GM23248 (cell line): Measurements from ENCODE around the gene NSUN3. TPM values are rescaled to one million over a fixed set of nuclear protein-coding genes. Genes with fewer than 3 reads are reported as not detected.
"Not testable (repeated sequence)": the region's sequence is repeated elsewhere in the genome, so short reads cannot be mapped to it uniquely, and the experiment has no call there.

Source experiments
- DNase-seq: peaks from one replicate; pipeline ENCODE4 v3.0.0-alpha.2; 2015
- H2AFZ ChIP-seq: fragments of 200-600 bp; sonication (generic); 2 replicates; pipeline ENCODE4 v1.6.1; 2016; ENCODE audit warnings: antibody characterized with exemption
- H3F3A ChIP-seq: fragments of 200-600 bp; sonication (generic); 2 replicates; pipeline ENCODE4 v1.6.1; 2016; ENCODE audit warnings: mild to moderate bottlenecking, antibody characterized with exemption, mixed run types; ENCODE audit not compliant: insufficient read depth
- H3K27ac ChIP-seq: fragments of 200-600 bp; sonication (generic); 2 replicates; pipeline ENCODE4 v1.5.1; 2016; ENCODE audit warnings: mild to moderate bottlenecking
- H3K27me3 ChIP-seq: fragments of 200-600 bp; sonication (generic); replicated peaks from 2 replicates; pipeline ENCODE4 v1.6.1; 2016; ENCODE audit warnings: mild to moderate bottlenecking; ENCODE audit not compliant: insufficient read depth
- H3K36me3 ChIP-seq: fragments of 200-600 bp; sonication (generic); 2 replicates; pipeline ENCODE4 v1.6.1; 2016; ENCODE audit warnings: low read depth, mild to moderate bottlenecking
- H3K4me1 ChIP-seq: fragments of 200-600 bp; sonication (generic); 2 replicates; pipeline ENCODE4 v1.6.1; 2016; ENCODE audit warnings: mild to moderate bottlenecking; ENCODE audit not compliant: insufficient read depth
- H3K4me2 ChIP-seq: fragments of 200-600 bp; sonication (generic); one replicate; pipeline ENCODE4 v1.6.1; 2016; ENCODE audit warnings: mild to moderate bottlenecking; ENCODE audit not compliant: unreplicated experiment
- H3K4me3 ChIP-seq: fragments of 200-600 bp; sonication (generic); 2 replicates; pipeline ENCODE4 v1.5.1; 2016; ENCODE audit warnings: mild to moderate bottlenecking
- H3K79me2 ChIP-seq: fragments of 200-600 bp; sonication (generic); 2 replicates; pipeline ENCODE4 v1.6.1; 2016; ENCODE audit warnings: mild to moderate bottlenecking; ENCODE audit not compliant: insufficient read depth
- H3K9ac ChIP-seq: fragments of 200-600 bp; sonication (generic); 2 replicates; pipeline ENCODE4 v1.6.1; 2016; ENCODE audit warnings: mild to moderate bottlenecking
- H3K9me2 ChIP-seq: fragments of 200-600 bp; sonication (generic); 2 replicates; pipeline ENCODE4 v1.6.1; 2016; ENCODE audit warnings: mixed run types, mild to moderate bottlenecking, moderate library complexity; ENCODE audit not compliant: insufficient read depth
- H3K9me3 ChIP-seq: fragments of 200-600 bp; sonication (generic); one replicate; pipeline ENCODE4 v1.6.1; 2017; ENCODE audit warnings: low read depth
- H4K20me1 ChIP-seq: fragments of 200-600 bp; sonication (generic); 2 replicates; pipeline ENCODE4 v1.6.0; 2016; ENCODE audit not compliant: insufficient read depth
- EZH2 ChIP-seq: fragments of 200-600 bp; sonication (generic); IDR thresholded peaks from 2 replicates; pipeline ENCODE4 v1.6.1; 2018; ENCODE audit warnings: antibody characterized with exemption, mild to moderate bottlenecking; ENCODE audit not compliant: insufficient read depth, poor library complexity, severe bottlenecking
- EZH2phosphoT487 ChIP-seq: fragments of 200-600 bp; sonication (generic); IDR thresholded peaks from 2 replicates; pipeline ENCODE4 v1.6.1; 2018; ENCODE audit warnings: antibody characterized with exemption, moderate library complexity, mild to moderate bottlenecking, low read depth; ENCODE audit not compliant: insufficient read depth
- WGBS, 2 experiments: methylation state at CpG; one replicate each; pipeline ENCODE4 v1.1.6; 2015 to 2017; ENCODE audit warnings: low lambda C conversion rate in 2 of 2, low coverage in 1 of 2; ENCODE audit errors: missing lambda C conversion rate in 2 of 2; 5-methylcytosine and 5-hydroxymethylcytosine counted together
- in situ Hi-C: fragments of 300-500 bp; cut with MboI; formaldehyde crosslinking; loops from 2 replicates; pipeline ENCODE4 v1.15.0; 2020
- polyA plus RNA-seq: library from polyadenylated mRNA; unstranded; fragments of >200 nt; fragmentation: Nextera tagmentation; extraction: Ambion mirVana; gene quantifications from 2 replicates; pipeline ENCODE4 v1.2.1, GENCODE V29; 2016
- total RNA-seq: library from RNA; depleted of rRNA; stranded (reverse); fragments of >200 nt; shearing (Covaris generic); gene quantifications from 2 replicates; pipeline ENCODE4 v1.2.3, GENCODE V29; 2014

The NSUN3 gene
- total and polyA plus RNA-seq, 2 experiments from 2014 or later: 4.8 to 22.4 TPM

DNA sequence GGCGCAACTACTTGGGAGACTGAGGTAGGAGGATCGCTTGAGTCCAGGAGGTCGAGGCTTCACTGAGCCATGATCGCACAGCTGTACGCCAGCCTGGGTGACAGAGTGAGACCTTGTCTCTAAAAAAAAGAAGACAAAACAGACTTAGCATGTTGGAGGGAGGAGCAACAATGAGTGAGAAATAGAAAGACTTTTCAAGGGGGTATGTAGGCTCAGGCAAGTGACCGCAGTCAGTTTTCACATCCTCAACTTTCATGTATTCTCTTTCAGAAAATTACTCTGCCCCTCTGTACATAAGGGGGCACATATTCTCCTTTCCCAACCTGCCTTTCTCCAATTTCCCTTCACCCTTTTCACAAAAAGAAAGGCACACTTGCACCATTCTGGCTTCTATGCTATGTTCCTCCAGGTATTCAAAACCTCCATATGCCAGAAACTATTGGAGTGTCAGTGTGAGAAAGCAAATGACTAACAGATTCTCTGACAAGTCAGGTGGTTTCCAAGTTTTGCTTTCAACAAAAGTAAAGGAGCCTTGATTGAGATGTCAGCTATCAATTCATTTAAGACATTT lies 7.6 kb downstream of the NSUN3 start:
- H3K4me3 ChIP-seq: no peak overlapping the region
- H3K9ac ChIP-seq: no peak overlapping the region
- H3K4me1 ChIP-seq: no peaks in the 10 kb centered on the region; the same call in 1 of the 2 replicates
- H3K9me3 ChIP-seq: no peaks in the 10 kb centered on the region
- H3K27me3 ChIP-seq: no peaks in the 10 kb centered on the region
- H3K79me2 ChIP-seq: peaks cover 60% of the 10 kb centered on the region
- H3K4me2 ChIP-seq: no peak overlapping the region
- no peak overlapping the region for H2AFZ ChIP-seq
- in situ Hi-C loops: no loop called here
- no peak overlapping the region for H3K27ac ChIP-seq
- DNase-seq: no peak
- H3K36me3 ChIP-seq: no peaks in the 10 kb centered on the region
- TF ChIP-seq EZH2: no peak
- no peak for TF ChIP-seq EZH2phosphoT487
- no peaks in the 10 kb centered on the region for H4K20me1 ChIP-seq
- no peaks in the 10 kb centered on the region for H3K9me2 ChIP-seq
- H3F3A ChIP-seq: 0 out of 2 replicates have a peak, but pooled peaks cover 7% of the 10 kb centered on the region
- 95 to 97% methylated on average over 6 of the region's 6 CpGs for WGBS, 2 experiments

DNA sequence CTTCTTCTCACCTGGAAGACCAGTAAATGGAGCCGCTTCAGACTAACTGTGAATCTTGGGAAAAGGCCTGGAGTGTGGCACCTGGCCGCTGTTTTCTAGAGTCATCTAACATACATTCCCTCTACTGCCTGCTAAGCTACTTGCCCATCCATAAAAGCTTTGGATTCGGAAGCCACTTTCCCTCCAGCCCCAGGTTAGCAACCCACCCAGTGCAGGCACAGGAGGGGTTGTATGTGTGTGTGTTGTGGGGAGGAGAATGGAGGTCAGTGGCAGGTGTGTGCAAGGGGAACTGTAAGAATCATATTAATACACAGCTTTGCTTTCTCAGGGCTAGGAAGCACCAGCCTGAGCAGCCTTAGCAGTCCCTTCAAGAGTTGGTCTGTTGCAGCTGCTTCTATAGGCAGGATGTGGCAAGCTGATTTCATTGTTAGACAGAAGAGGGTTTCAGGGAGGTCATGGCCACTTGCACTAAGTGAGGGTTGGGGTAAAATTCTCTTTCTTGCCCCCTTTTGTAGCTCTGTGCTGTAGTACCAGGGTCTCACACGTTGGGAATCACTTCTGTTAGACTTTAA lies 8.9 kb downstream of the NSUN3 start:
- Histone ChIP-seq H3K9me2 (no peaks in the 10 kb centered on the region), H3K4me3 (no peak overlapping the region), H4K20me1 (no peaks in the 10 kb centered on the region), H3K36me3 (no peaks in the 10 kb centered on the region), H3K9ac (no peak overlapping the region), H3K4me2 (no peak overlapping the region), H3F3A (peaks cover 10% of the 10 kb centered on the region; the same call in 1 of the 2 replicates), H3K4me1 (no peaks in the 10 kb centered on the region; the same call in none of the 2 replicates), H3K9me3 (no peaks in the 10 kb centered on the region), H3K27me3 (no peaks in the 10 kb centered on the region), H3K27ac (no peak overlapping the region), H2AFZ (no peak overlapping the region), H3K79me2 (peaks cover 57% of the 10 kb centered on the region)
- no peak for DNase-seq
- WGBS, 2 experiments: 81 to 88% methylated on average over 4 of the region's 4 CpGs
- TF ChIP-seq EZH2phosphoT487: no peak
- no peak for TF ChIP-seq EZH2
- in situ Hi-C loops: no loop called here

DNA sequence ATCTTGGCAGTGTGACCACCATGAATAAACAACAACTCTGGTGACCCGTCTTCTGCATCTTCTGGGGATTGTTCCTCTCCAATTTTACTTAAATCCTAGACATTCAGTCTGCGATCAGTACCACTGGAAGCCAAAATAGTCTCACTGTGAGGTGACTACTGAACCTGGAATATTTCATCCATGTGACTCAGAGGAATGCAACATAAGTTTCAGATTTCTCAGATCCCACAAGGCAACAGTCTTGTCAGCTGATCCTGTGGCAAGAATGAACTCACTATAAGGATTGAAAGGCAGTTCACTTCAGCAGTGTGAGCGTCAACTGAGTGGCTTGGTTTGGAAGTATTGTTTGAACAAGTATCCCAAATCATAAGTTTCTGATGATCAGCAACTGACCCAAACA lies 13.2 kb downstream of the NSUN3 start:
- Histone ChIP-seq H3K9ac (no peak overlapping the region), H3K4me2 (no peak overlapping the region), H3K79me2 (peaks cover 64% of the 10 kb centered on the region), H3K9me2 (no peaks in the 10 kb centered on the region), H3K27ac (peak overlapping the region; percentile 24; the same call in 1 of the 2 replicates), H3F3A (peaks cover 10% of the 10 kb centered on the region; the same call in 1 of the 2 replicates), H2AFZ (no peak overlapping the region), H4K20me1 (no peaks in the 10 kb centered on the region), H3K4me3 (no peak overlapping the region), H3K4me1 (no peaks in the 10 kb centered on the region; the same call in 1 of the 2 replicates), H3K27me3 (no peaks in the 10 kb centered on the region), H3K36me3 (no peaks in the 10 kb centered on the region), H3K9me3 (no peaks in the 10 kb centered on the region)
- WGBS, 2 experiments: 69 to 79% methylated on average over 3 of the region's 3 CpGs
- peak; percentile 62 for DNase-seq
- in situ Hi-C loops: no loop called here
- no peak for TF ChIP-seq EZH2
- TF ChIP-seq EZH2phosphoT487: no peak

DNA sequence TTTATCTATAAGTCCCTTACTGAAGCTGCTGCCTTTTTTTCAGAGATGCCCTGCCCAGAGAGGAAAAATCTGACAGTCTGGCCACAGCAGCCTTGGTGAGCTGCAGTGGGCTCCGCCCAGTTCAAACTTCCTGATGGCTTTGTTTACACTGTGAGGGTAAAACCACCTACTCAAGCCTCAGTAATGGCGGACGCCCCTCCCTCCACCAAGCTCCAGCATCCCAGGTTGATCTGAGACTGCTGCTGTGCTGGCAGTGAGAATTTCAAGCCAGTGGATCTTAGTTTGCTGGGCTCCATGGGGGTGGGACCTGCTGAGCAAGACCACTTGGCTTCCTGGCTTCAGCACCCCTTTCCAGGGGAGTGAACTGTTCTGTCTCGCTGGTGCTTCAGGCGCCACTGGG lies 17.7 kb downstream of the NSUN3 start:
- H4K20me1 ChIP-seq, DNase-seq, H3K9me3 ChIP-seq, H3K27me3 ChIP-seq, H3K4me2 ChIP-seq, H3K36me3 ChIP-seq, H3K9me2 ChIP-seq, H3K4me3 ChIP-seq, H3K9ac ChIP-seq, in situ Hi-C loops, H3K27ac ChIP-seq, H3K4me1 ChIP-seq, H3F3A ChIP-seq, H2AFZ ChIP-seq: not testable (repeated sequence)
- H3K79me2 ChIP-seq: peaks cover 23% of the 10 kb centered on the region
- 80 to 98% methylated on average over 5 of the region's 5 CpGs for WGBS, 2 experiments

DNA sequence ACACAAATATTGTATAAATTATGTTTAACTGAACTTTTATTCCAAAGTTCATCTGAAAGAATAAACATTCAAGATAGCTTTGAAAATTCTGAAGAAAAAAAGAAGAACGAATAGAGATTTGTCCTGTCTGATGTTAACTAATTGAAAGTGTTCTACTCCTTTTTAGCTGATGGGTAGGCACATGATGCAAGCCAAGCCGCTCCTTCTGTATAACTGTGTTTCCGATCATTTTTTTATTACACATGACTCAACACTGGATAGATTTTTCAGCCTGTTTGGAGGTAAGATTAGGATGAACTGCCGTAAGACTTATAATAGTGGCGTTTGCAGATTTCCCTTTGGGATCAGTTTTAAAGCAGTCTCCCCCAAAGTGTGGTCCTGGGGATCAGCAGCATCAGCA lies 19.0 kb downstream of the NSUN3 start:
- H4K20me1 ChIP-seq: no peaks in the 10 kb centered on the region
- no peak overlapping the region for H3K4me3 ChIP-seq
- no peak for TF ChIP-seq EZH2phosphoT487
- TF ChIP-seq EZH2: no peak
- H3K9me3 ChIP-seq: no peaks in the 10 kb centered on the region
- H3K27me3 ChIP-seq: no peaks in the 10 kb centered on the region
- in situ Hi-C loops: no loop called here
- H3K4me2 ChIP-seq: no peak overlapping the region
- no peak overlapping the region for H3K9ac ChIP-seq
- H3F3A ChIP-seq: no peaks in the 10 kb centered on the region
- H3K4me1 ChIP-seq: no peaks in the 10 kb centered on the region
- WGBS, 2 experiments: 95 to 96% methylated on average over 5 of the region's 5 CpGs
- no peaks in the 10 kb centered on the region for H3K36me3 ChIP-seq
- peaks cover 22% of the 10 kb centered on the region; the same call in 1 of the 2 replicates for H3K79me2 ChIP-seq
- no peak overlapping the region for H2AFZ ChIP-seq
- no peak for DNase-seq
- H3K27ac ChIP-seq: no peak overlapping the region
- no peaks in the 10 kb centered on the region for H3K9me2 ChIP-seq
